ENCODE results near the gene RNF187. TPM values are rescaled to one million over a fixed set of nuclear protein-coding genes. Genes with fewer than 3 reads are reported as not detected.

The RNF187 gene
- total and polyA plus RNA-seq, 2 experiments from 2014 or later, result 38.8 to 81.9 TPM

DNA sequence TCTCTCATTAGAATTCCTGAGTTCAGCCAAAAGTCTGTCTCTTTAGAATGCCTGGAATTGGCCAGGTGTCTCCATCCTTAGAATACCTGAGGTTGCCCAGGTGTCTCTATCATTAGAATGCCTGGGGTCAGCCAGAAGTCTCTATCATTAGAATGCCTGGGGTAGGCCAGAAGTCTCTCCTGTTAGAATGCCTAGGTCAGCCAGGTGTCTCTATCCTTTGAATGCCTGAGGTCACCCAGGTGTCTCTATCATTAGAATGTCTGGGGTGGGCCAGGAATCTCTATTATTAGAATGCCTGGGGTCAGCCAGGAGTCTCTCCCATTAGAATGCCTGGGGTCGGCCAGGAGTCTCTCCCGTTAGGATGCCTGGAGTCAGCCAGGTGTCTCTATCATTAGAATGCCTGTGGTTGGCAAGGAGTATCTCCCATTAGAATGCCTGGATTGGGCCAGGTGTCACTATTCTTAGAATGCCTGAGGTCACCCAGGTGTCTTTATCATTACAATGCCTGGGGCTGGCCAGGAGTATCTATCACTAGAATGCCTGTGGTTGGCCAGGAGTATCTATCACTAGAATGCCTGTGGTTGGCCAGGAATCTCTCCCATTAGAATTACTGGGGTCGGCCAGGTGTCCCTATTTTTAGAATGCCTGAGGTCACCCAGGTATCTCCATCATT, 43.0 kb downstream of the RNF187 start:
- DNase-seq, result no peak
- Histone ChIP-seq H3K9ac (no peak overlapping the region), H3K79me2 (ENCODE audit: insufficient read depth) (no peaks in the 10 kb centered on the region), H4K20me1 (ENCODE audit: insufficient read depth) (no peaks in the 10 kb centered on the region), H3K4me1 (ENCODE audit: insufficient read depth) (no peaks in the 10 kb centered on the region), H3K27ac (no peak overlapping the region), H3K9me3 (ENCODE audit: low read depth) (no peaks in the 10 kb centered on the region), H3K4me2 (ENCODE audit: unreplicated experiment) (no peak overlapping the region), H2AFZ (no peak overlapping the region), H3K9me2 (ENCODE audit: insufficient read depth) (no peaks in the 10 kb centered on the region), H3K27me3 (replicated peaks; ENCODE audit: insufficient read depth) (no peaks in the 10 kb centered on the region), H3F3A (ENCODE audit: insufficient read depth) (no peaks in the 10 kb centered on the region), H3K4me3 (no peak overlapping the region), H3K36me3 (ENCODE audit: low read depth) (no peaks in the 10 kb centered on the region)
- 34 to 44% methylated on average over 3 of the region's 3 CpGs for WGBS, 2 experiments (ENCODE audit: low coverage in 1 of 2, low lambda C conversion rate in 2 of 2, missing lambda C conversion rate in 2 of 2)
- in situ Hi-C loops (cut with MboI), result no loop called here
- TF ChIP-seq EZH2 (IDR thresholded peaks at IDR 0.05; ENCODE audit: insufficient read depth, poor library complexity, severe bottlenecking) (no peak), EZH2phosphoT487 (IDR thresholded peaks at IDR 0.05; ENCODE audit: insufficient read depth, low read depth) (no peak)

DNA sequence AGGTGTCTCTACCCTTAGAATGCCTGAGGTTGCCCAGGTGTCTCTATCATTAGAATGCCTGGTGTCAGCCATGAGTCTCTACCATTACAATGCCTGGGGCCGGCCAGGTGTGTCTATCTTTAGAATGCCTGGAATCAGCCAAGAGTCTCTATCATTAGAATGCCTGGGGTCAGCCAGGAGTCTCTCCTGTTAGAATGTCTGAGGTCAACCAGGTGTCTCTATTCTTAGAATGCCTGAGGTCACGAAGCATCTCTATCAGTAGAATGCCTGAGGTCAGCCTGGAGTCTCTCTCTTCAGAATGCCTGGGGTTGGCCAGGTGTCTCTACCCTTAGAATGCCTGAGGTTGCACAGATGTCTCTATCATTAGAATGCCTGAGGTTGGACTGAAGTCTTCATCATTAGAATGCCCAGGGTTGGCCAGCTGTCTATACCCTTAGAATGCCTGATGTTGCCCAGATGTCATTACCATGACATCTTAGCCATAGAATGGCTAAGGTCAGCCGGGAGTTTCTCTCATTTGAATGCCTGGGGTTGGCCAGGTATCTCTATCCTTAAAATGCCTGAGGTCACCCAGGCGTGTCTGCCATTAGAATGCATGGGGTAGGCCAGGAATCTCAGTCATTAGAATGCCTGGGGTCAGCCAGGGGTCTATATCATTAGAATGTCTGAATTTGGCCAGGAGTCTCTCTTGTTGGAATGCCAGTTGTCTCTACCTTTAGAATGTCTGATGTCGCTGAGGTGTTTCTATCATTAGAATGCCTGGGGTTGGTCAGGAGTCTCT, 44.0 kb downstream of the RNF187 start:
- Histone ChIP-seq H3F3A (ENCODE audit: insufficient read depth) (no peaks in the 10 kb centered on the region), H3K9me2 (ENCODE audit: insufficient read depth) (no peaks in the 10 kb centered on the region), H3K4me2 (ENCODE audit: unreplicated experiment) (no peak overlapping the region), H3K27me3 (replicated peaks; ENCODE audit: insufficient read depth) (no peaks in the 10 kb centered on the region), H2AFZ (no peak overlapping the region), H3K36me3 (ENCODE audit: low read depth) (no peaks in the 10 kb centered on the region), H3K9me3 (ENCODE audit: low read depth) (no peaks in the 10 kb centered on the region), H3K9ac (no peak overlapping the region), H3K4me1 (ENCODE audit: insufficient read depth) (no peaks in the 10 kb centered on the region), H3K79me2 (ENCODE audit: insufficient read depth) (no peaks in the 10 kb centered on the region), H3K4me3 (no peak overlapping the region), H3K27ac (no peak overlapping the region), H4K20me1 (ENCODE audit: insufficient read depth) (no peaks in the 10 kb centered on the region)
- whole genome bisulfite sequencing, 2 experiments (ENCODE audit: low coverage in 1 of 2, low lambda C conversion rate in 2 of 2, missing lambda C conversion rate in 2 of 2), result 28 to 34% methylated on average over 5 of the region's 5 CpGs
- in situ Hi-C loops (cut with MboI), result no loop called here
- TF ChIP-seq EZH2 (IDR thresholded peaks at IDR 0.05; ENCODE audit: insufficient read depth, poor library complexity, severe bottlenecking) (no peak), EZH2phosphoT487 (IDR thresholded peaks at IDR 0.05; ENCODE audit: insufficient read depth, low read depth) (no peak)
- DNase-seq, result no peak

DNA sequence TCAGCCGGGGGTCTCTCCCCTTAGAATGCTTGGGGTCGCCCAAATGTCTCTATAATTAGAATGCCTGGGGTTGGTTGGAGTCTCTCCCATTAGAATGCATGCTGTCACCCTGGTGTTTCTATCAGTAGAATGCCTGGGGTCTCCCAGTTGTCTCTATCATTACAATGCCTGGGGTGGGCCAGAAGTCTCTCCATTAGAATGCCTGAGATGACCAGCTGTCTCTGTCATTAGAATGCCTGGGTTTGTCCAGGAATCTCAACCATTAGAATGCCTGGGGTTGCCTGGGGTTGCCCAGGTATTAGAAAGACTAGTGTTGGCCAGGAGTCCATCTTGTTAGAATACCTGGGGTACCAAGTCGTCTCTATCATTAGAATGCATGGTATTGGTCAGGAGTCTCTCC, 51.6 kb downstream of the RNF187 start:
- Histone ChIP-seq H3K4me1 (ENCODE audit: insufficient read depth) (no peaks in the 10 kb centered on the region), H3K9me2 (ENCODE audit: insufficient read depth) (no peaks in the 10 kb centered on the region), H3F3A (ENCODE audit: insufficient read depth) (no peaks in the 10 kb centered on the region), H3K36me3 (ENCODE audit: low read depth) (no peaks in the 10 kb centered on the region), H3K27me3 (replicated peaks; ENCODE audit: insufficient read depth) (no peaks in the 10 kb centered on the region), H3K27ac (no peak overlapping the region), H2AFZ (no peak overlapping the region), H3K9me3 (ENCODE audit: low read depth) (no peaks in the 10 kb centered on the region), H3K9ac (no peak overlapping the region), H3K4me2 (ENCODE audit: unreplicated experiment) (no peak overlapping the region), H3K79me2 (ENCODE audit: insufficient read depth) (no peaks in the 10 kb centered on the region), H3K4me3 (no peak overlapping the region), H4K20me1 (ENCODE audit: insufficient read depth) (no peaks in the 10 kb centered on the region)
- no peak for DNase-seq
- 25% methylated on average over 3 of the region's 3 CpGs for whole genome bisulfite sequencing, 2 experiments (ENCODE audit: low coverage in 1 of 2, low lambda C conversion rate in 2 of 2, missing lambda C conversion rate in 2 of 2)
- in situ Hi-C loops (cut with MboI), result no loop called here
- TF ChIP-seq EZH2phosphoT487 (IDR thresholded peaks at IDR 0.05; ENCODE audit: insufficient read depth, low read depth), result no peak

DNA sequence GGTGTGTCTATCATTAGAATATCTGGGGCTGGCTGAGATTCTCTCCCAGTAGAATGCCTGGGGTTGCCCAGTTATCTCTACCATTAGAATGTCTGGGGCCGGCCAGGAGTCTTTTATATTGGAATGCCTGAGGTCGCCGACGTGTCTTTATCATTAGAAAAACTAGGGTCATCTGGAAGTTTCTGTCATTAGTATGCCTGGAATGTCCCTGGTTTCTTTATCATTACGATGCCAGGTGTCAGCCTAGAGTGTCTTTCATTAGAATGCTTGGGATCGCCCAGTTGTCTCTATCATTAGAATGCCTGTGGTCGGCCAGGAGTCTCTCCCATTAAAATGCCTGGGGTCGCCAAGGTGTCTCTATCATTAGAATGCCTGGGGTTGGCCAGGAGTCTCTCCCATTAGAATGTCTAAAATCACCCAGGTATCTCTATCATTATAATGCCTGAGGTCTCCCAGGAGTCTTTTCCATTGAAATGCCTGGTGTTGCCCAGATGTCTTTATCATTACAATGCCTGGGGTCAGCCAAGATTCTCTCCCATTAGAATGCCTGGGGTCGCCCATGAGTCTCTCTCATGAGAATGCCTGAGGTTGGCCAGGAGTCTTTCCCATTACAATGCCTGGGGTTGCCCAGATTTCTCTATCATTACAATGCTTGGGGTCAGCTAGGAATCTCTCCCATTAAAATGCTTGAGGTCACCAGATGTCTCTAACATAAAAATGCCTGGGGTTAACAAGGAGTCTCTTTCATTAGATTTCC, 53.2 kb downstream of the RNF187 start:
- H3K9me3 ChIP-seq (ENCODE audit: low read depth), result no peaks in the 10 kb centered on the region
- H3K4me1 ChIP-seq (ENCODE audit: insufficient read depth), result no peaks in the 10 kb centered on the region
- no peak overlapping the region for H3K27ac ChIP-seq
- no peak overlapping the region for H2AFZ ChIP-seq
- no peaks in the 10 kb centered on the region for H4K20me1 ChIP-seq (ENCODE audit: insufficient read depth)
- no peaks in the 10 kb centered on the region for H3K36me3 ChIP-seq (ENCODE audit: low read depth)
- no peak for DNase-seq
- no peak overlapping the region for H3K9ac ChIP-seq
- no peaks in the 10 kb centered on the region for H3K27me3 ChIP-seq (replicated peaks; ENCODE audit: insufficient read depth)
- no peak for TF ChIP-seq EZH2phosphoT487 (IDR thresholded peaks at IDR 0.05; ENCODE audit: insufficient read depth, low read depth)
- no peak for TF ChIP-seq EZH2 (IDR thresholded peaks at IDR 0.05; ENCODE audit: insufficient read depth, poor library complexity, severe bottlenecking)
- no peak overlapping the region for H3K4me2 ChIP-seq (ENCODE audit: unreplicated experiment)
- H3K9me2 ChIP-seq (ENCODE audit: insufficient read depth), result no peaks in the 10 kb centered on the region
- H3F3A ChIP-seq (ENCODE audit: insufficient read depth), result no peaks in the 10 kb centered on the region
- H3K79me2 ChIP-seq (ENCODE audit: insufficient read depth), result no peaks in the 10 kb centered on the region
- WGBS, 2 experiments (ENCODE audit: low coverage in 1 of 2, low lambda C conversion rate in 2 of 2, missing lambda C conversion rate in 2 of 2), result 31 to 37% methylated on average over 9 of the region's 9 CpGs
- in situ Hi-C loops (cut with MboI), result no loop called here
- no peak overlapping the region for H3K4me3 ChIP-seq
